ENCODE measurements around the gene CACHD1. TPM values are rescaled to one million over a fixed set of nuclear protein-coding genes. Genes with fewer than 3 reads are reported as not detected.

Gene CACHD1
- total and polyA plus RNA-seq, 9 of the 15 experiments (the other 6 are each of a cell fraction or from before 2014, with no cell fraction given), result 0.07 TPM; not detected in 8

DNA sequence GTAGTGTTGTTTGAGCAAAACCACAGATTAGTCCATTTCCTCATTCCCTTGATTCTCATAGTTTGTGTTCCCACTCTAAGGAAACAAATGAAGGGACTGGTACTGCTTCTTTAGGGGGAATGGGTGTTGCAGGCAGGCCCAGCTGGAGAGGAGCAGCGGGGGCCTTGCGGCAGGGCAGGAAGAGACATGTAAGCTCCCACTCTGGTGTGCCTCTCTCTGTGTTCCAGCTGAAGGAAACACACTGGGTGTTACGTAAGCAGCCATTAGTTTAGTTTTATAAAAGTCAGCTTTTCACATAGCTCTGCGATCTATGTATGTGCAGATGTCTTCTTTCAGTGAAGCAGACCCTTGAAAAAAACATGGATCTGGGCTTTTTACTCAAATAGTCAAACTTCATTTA is 99.5 kb downstream of the CACHD1 start (continued):
- TF ChIP-seq STAT5B (CRISPR knock-in tag; IDR thresholded peaks at IDR 0.05) (no peak), FOXM1 (IDR thresholded peaks at IDR 0.05; ENCODE audit: low read depth) (no peak), FOXM1 (CRISPR knock-in tag; IDR thresholded peaks at IDR 0.05; ENCODE audit: low read depth) (no peak), MTF1 (CRISPR knock-in tag; IDR thresholded peaks at IDR 0.05; ENCODE audit: borderline replicate concordance) (no peak), ZNF444 (CRISPR knock-in tag; IDR thresholded peaks at IDR 0.05) (no peak), JUND (IDR thresholded peaks at IDR 0.05; ENCODE audit: borderline replicate concordance, low read depth, low read length) (no peak), JUND (tag; IDR thresholded peaks at IDR 0.05; ENCODE audit: borderline replicate concordance, low read depth, low read length) (no peak)
- TF ChIP-seq, protein P1, sequence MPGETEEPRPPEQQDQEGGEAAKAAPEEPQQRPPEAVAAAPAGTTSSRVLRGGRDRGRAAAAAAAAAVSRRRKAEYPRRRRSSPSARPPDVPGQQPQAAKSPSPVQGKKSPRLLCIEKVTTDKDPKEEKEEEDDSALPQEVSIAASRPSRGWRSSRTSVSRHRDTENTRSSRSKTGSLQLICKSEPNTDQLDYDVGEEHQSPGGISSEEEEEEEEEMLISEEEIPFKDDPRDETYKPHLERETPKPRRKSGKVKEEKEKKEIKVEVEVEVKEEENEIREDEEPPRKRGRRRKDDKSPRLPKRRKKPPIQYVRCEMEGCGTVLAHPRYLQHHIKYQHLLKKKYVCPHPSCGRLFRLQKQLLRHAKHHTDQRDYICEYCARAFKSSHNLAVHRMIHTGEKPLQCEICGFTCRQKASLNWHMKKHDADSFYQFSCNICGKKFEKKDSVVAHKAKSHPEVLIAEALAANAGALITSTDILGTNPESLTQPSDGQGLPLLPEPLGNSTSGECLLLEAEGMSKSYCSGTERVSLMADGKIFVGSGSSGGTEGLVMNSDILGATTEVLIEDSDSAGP (CRISPR knock-in tag; IDR thresholded peaks at IDR 0.05), result no peak

GRCh38 chr1:64570267-64570855 is 100.4 kb downstream of the CACHD1 start:
- CTCF ChIA-PET (ENCODE audit: low intra/inter-chr PET ratio), result no interaction called here
- H3K4me2 ChIP-seq (ENCODE audit: insufficient read depth, low read length), result no peak overlapping the region
- POLR2A ChIA-PET, result no interaction called here

More at GRCh38 chr1:64570267-64570855, 100.4 kb downstream of the CACHD1 start:
- H3K79me2 ChIP-seq (ENCODE audit: control insufficient read depth, insufficient read depth, low read length), result no peaks in the 10 kb centered on the region
- in situ Hi-C loops (cut with MboI), result no loop called here
- no TSS peak for BruUV-seq (replicated peaks)
- ATAC-seq, result no peak
- TF ChIP-seq ZNF766 (CRISPR knock-in tag; conservative IDR thresholded peaks at IDR 0.05) (no peak), NFIC (IDR thresholded peaks at IDR 0.05) (peak; percentile 10; the same call in 1 of the 2 replicates)
- FAIRE-seq, result no peak
- no peaks in the 10 kb centered on the region for H4K20me1 ChIP-seq (replicated peaks; ENCODE audit: control insufficient read depth, insufficient read depth, low read length)
- no peaks in the 10 kb centered on the region for H3K36me3 ChIP-seq (ENCODE audit: control insufficient read depth, insufficient read depth, low read length)
- no peak overlapping the region for H2AFZ ChIP-seq (ENCODE audit: low read depth, low read length)
- DNase-seq (ENCODE audit: extremely low read depth in 1 of 4, low spot score in 3 of 4), result no peak
- no peaks in the 10 kb centered on the region; a peak in 1 of 5 replicates for H3K27me3 ChIP-seq (ENCODE audit: control insufficient read depth in 2 of 2, insufficient read depth in 2 of 2, low read length in 2 of 2)
- H3K27ac ChIP-seq (ENCODE audit: extremely low read depth, low read depth, low read length), result no peak overlapping the region
- no peak overlapping the region for H3K4me3 ChIP-seq
- H3K4me1 ChIP-seq (replicated peaks in 1 of 2; ENCODE audit: control insufficient read depth in 2 of 2, insufficient read depth in 2 of 2, low read length in 2 of 2), result no peaks in the 10 kb centered on the region
- no peak overlapping the region for H3K9ac ChIP-seq (ENCODE audit: insufficient read depth in 1 of 2, low read depth in 2 of 2, low read length in 2 of 2)
- intact Hi-C loops (cut with micrococcal nuclease), result no loop called here
- H3K9me1 ChIP-seq (ENCODE audit: control insufficient read depth, insufficient read depth, low read length), result no peaks in the 10 kb centered on the region
- 0% methylated on average over 6 of the region's 6 CpGs for WGBS (ENCODE audit: insufficient coverage, low coverage, missing lambda C conversion rate)
- no peaks in the 10 kb centered on the region for H3K9me3 ChIP-seq (replicated peaks; ENCODE audit: control insufficient read depth, insufficient read depth, low read depth, low read length)

Data from K562 (cell line).